ENCODE results near the gene MMEL1. TPM values are rescaled to one million over a fixed set of nuclear protein-coding genes. Genes with fewer than 3 reads are reported as not detected.

MMEL1 gene
- total RNA-seq, 4 donors from 2014 or later, result 0.78 to 1.7 (median 0.80) TPM; not detected in 1

DNA sequence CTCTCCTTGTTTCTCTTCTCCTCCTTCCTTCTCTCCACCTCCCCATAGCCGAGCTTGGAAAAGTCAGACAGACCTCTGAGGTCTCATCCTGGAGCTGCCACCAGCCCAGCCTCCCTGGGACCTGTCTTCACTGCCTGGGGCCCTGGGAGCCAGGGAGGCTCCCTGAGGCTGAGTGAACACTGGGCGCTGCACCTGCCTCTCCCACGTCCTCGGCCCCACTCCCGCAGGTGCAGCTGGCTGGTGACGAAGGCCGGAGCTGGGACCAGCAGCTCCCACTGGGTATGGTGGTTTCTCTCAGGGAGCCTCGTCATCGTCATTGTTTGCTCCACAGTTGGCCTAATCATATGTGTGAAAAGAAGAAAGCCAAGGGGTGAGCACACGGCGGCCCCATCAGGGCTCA lies 71.4 kb downstream of the MMEL1 start:
- TF ChIP-seq POLR2AphosphoS5 (IDR thresholded peaks at IDR 0.05), result no peak
- TF ChIP-seq, protein P1, sequence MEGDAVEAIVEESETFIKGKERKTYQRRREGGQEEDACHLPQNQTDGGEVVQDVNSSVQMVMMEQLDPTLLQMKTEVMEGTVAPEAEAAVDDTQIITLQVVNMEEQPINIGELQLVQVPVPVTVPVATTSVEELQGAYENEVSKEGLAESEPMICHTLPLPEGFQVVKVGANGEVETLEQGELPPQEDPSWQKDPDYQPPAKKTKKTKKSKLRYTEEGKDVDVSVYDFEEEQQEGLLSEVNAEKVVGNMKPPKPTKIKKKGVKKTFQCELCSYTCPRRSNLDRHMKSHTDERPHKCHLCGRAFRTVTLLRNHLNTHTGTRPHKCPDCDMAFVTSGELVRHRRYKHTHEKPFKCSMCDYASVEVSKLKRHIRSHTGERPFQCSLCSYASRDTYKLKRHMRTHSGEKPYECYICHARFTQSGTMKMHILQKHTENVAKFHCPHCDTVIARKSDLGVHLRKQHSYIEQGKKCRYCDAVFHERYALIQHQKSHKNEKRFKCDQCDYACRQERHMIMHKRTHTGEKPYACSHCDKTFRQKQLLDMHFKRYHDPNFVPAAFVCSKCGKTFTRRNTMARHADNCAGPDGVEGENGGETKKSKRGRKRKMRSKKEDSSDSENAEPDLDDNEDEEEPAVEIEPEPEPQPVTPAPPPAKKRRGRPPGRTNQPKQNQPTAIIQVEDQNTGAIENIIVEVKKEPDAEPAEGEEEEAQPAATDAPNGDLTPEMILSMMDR (IDR thresholded peaks at IDR 0.05), result no peak
- no peak for TF ChIP-seq EP300 (IDR thresholded peaks at IDR 0.05)
- no peak for TF ChIP-seq POLR2A (IDR thresholded peaks at IDR 0.05; ENCODE audit: low read depth)
- intact Hi-C loops (cut with DNase I), result no loop called here
- H3K9me3 ChIP-seq, result no peaks in the 10 kb centered on the region
- peaks cover 0 to 7% (median 0%) of the 10 kb centered on the region in 4 donors for H3K27me3 ChIP-seq
- H3K36me3 ChIP-seq, result peaks cover 0 to 61% (median 51%) of the 10 kb centered on the region in 4 donors
- H3K27ac ChIP-seq (replicated peaks in 1 of 4), result no peak overlapping the region
- WGBS, result 83% methylated on average over 9 of the region's 11 CpGs
- peaks cover 16 to 39% (median 30%) of the 10 kb centered on the region in 4 donors for H3K4me1 ChIP-seq
- no peak for DNase-seq (ENCODE audit: extremely low spot score)
- no peak overlapping the region for H3K4me3 ChIP-seq

DNA sequence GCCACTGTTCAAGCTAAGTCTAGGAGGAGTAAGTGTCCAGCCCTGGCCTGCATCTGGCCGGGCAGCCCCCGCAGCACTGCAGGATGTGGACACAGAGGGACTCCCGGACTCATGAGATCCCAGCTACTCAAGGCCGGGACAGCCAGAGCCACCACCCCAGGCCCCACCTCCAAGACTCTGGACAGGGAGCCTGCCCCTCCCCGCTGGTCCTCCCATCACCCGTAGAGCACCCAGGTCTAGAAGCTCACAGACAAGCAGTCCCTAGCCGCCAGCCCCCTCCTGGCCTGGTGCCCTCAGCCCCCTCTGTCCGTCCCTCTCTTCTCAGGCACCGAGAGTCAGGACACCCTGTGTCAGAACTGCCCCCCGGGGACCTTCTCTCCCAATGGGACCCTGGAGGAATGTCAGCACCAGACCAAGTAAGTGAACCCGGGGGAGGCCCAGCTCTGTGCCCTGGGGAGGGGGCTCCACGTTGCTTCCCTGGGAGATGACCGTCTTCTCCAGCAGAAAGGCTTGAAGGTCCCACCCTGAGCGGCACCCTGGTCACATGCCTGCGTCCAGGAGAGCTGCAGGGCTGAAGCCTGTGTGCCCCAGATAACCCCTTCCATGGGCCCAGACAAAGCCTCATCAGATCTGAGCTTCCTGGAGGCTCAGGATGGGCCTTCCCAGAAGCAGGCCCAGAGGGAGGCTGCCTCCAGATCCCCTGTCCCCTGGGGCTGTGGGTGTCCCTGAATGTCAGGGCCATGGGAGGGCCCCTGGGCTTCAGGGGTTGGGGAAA lies 72.3 kb downstream of the MMEL1 start:
- intact Hi-C loops (cut with DNase I), result no loop called here
- TF ChIP-seq, protein P1 (IDR thresholded peaks at IDR 0.05), result no peak
- TF ChIP-seq EP300 (IDR thresholded peaks at IDR 0.05) (no peak), POLR2A (IDR thresholded peaks at IDR 0.05; ENCODE audit: low read depth) (no peak), POLR2AphosphoS5 (IDR thresholded peaks at IDR 0.05) (no peak)
- H3K27ac ChIP-seq (replicated peaks in 1 of 4), result no peak overlapping the region
- no peak for DNase-seq (ENCODE audit: extremely low spot score)
- H3K4me3 ChIP-seq, result no peak overlapping the region
- H3K27me3 ChIP-seq, result no peaks in the 10 kb centered on the region
- H3K4me1 ChIP-seq, result peaks cover 22 to 47% (median 36%) of the 10 kb centered on the region in 4 donors
- H3K36me3 ChIP-seq, result peaks cover 0 to 61% (median 51%) of the 10 kb centered on the region in 4 donors
- WGBS, result 85% methylated on average over 9 of the region's 15 CpGs
- H3K9me3 ChIP-seq, result no peaks in the 10 kb centered on the region

DNA sequence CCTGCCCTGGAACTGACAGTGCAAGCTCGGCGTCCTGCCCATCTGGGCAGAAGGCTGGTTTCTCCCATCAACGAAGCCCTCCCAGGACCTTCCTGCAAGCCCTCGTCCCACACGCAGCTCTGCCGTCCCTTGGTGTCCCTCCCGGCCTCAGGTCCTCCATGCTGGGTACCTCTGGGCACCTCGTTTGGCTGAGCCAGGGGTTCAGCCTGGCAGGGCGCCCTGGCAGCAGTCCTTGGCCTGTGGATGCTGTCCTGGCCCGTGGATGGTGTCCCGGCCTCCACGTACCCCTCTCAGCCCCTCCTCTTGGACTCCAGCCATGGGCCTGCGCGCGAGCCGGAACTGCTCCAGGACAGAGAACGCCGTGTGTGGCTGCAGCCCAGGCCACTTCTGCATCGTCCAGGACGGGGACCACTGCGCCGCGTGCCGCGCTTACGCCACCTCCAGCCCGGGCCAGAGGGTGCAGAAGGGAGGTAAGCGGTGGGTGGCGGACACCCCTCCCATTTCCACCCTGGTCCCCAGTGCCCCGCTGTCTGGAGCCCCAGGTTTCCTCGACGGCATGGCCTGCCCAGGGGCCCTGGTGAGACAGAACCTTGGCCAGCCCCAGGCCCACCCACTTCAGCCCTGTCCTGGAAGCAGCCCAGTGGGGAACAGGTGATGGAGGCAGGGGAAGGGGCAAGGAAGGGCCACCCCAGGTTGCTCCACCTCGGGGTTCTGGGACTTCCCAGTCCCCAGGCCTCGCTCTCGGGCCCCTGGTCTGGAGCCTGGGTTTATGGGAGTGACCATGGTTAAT lies 73.1 kb downstream of the MMEL1 start:
- Histone ChIP-seq H3K27ac (replicated peaks in 1 of 4) (no peak overlapping the region), H3K36me3 (peaks cover 0 to 61% (median 51%) of the 10 kb centered on the region in 4 donors), H3K4me1 (peaks cover 27 to 55% (median 44%) of the 10 kb centered on the region in 4 donors), H3K27me3 (no peaks in the 10 kb centered on the region), H3K4me3 (no peak overlapping the region), H3K9me3 (no peaks in the 10 kb centered on the region)
- no peak for DNase-seq (ENCODE audit: extremely low spot score)
- WGBS, result 100% methylated on average over 2 of the region's 35 CpGs
- intact Hi-C loops (cut with DNase I), result no loop called here
- TF ChIP-seq, protein P1 (IDR thresholded peaks at IDR 0.05), result no peak
- no peak for TF ChIP-seq EP300 (IDR thresholded peaks at IDR 0.05)
- TF ChIP-seq POLR2AphosphoS5 (IDR thresholded peaks at IDR 0.05), result no peak
- no peak for TF ChIP-seq POLR2A (IDR thresholded peaks at IDR 0.05; ENCODE audit: low read depth)

DNA sequence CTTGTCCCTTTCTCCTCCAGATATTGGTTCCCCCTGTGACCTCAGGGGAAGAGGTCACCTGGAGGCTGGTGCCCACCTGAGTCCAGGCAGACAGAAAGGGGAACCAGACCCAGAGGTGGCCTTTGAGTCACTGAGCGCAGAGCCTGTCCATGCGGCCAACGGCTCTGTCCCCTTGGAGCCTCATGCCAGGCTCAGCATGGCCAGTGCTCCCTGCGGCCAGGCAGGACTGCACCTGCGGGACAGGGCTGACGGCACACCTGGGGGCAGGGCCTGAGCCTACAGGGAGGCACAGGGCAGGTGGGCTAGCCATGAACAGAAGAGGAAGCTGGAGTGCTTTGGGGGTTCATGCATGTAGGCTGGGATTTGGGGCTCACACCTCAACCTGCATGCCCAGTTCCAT lies 74.0 kb downstream of the MMEL1 start:
- H3K27ac ChIP-seq (replicated peaks in 1 of 4), result no peak overlapping the region
- intact Hi-C loops (cut with DNase I), result no loop called here
- no peak overlapping the region for H3K4me3 ChIP-seq
- no peaks in the 10 kb centered on the region for H3K9me3 ChIP-seq
- WGBS, result 85% methylated on average over 6 of the region's 6 CpGs
- peaks cover 29 to 63% (median 49%) of the 10 kb centered on the region in 4 donors for H3K4me1 ChIP-seq
- TF ChIP-seq, protein P1 (IDR thresholded peaks at IDR 0.05), result no peak
- TF ChIP-seq POLR2A (IDR thresholded peaks at IDR 0.05; ENCODE audit: low read depth) (no peak), POLR2AphosphoS5 (IDR thresholded peaks at IDR 0.05) (no peak), EP300 (IDR thresholded peaks at IDR 0.05) (no peak)
- peaks cover 0 to 59% (median 51%) of the 10 kb centered on the region in 4 donors for H3K36me3 ChIP-seq
- DNase-seq (ENCODE audit: extremely low spot score), result no peak
- H3K27me3 ChIP-seq, result no peaks in the 10 kb centered on the region
